ENCODE data around the gene ST8SIA5. TPM values are rescaled to one million over a fixed set of nuclear protein-coding genes. Genes with fewer than 3 reads are reported as not detected.
A peak's percentile ranks its signal among the peaks of the same experiment; 100 is the strongest.

Gene ST8SIA5
- total and polyA plus RNA-seq, 8 donors: 0.09 to 0.43 (median 0.27) TPM

- Histone ChIP-seq H3K4me3 (no peak overlapping the region), H3K27ac (no peak overlapping the region)
- ATAC-seq: no peak
Observed at GRCh38 chr18:46628206-46628605, 128.6 kb downstream of the ST8SIA5 start.

DNA sequence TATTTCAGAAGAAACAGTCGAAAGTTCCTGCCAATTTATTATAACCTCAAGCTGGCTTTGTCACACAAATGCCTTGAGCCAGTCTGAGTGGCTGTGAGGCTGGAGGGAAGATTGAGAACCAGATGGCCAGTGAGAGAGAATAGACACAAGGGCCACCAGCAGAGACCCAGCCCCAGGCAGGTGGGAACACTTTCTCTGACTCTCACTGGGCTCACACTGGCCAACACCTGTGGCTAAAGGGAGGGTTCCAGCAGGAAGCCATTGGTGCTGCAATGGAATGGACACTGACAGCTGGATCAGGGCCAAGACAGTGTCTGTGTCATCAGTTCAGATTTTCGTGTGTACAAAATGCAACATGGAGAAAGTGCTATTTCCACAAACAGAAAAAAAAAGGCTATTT is 129.7 kb downstream of the ST8SIA5 start:
- ATAC-seq (no peak), DNase-seq (no peak)
- H3K27me3 ChIP-seq: peaks cover 0 to 4% of the 10 kb centered on the region in 2 donors
- TF ChIP-seq, protein P1, sequence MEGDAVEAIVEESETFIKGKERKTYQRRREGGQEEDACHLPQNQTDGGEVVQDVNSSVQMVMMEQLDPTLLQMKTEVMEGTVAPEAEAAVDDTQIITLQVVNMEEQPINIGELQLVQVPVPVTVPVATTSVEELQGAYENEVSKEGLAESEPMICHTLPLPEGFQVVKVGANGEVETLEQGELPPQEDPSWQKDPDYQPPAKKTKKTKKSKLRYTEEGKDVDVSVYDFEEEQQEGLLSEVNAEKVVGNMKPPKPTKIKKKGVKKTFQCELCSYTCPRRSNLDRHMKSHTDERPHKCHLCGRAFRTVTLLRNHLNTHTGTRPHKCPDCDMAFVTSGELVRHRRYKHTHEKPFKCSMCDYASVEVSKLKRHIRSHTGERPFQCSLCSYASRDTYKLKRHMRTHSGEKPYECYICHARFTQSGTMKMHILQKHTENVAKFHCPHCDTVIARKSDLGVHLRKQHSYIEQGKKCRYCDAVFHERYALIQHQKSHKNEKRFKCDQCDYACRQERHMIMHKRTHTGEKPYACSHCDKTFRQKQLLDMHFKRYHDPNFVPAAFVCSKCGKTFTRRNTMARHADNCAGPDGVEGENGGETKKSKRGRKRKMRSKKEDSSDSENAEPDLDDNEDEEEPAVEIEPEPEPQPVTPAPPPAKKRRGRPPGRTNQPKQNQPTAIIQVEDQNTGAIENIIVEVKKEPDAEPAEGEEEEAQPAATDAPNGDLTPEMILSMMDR (IDR thresholded peaks at IDR 0.05): no peak
- H3K27ac ChIP-seq: no peak overlapping the region
- H3K36me3 ChIP-seq: no peaks in the 10 kb centered on the region
- H3K4me1 ChIP-seq: peaks cover 0 to 9% of the 10 kb centered on the region in 2 donors
- H3K9me3 ChIP-seq: no peaks in the 10 kb centered on the region
- no peak overlapping the region for H3K4me3 ChIP-seq
- intact Hi-C loops (cut with DNase I): loop anchor here in 1 of 2 donors (10.0 kb wide), 1 partner anchor 342 kb away; no protein-coding TSS in a partner anchor

More at GRCh38 chr18:46628206-46628605, 128.6 kb downstream of the ST8SIA5 start:
- TF ChIP-seq, protein P1 (IDR thresholded peaks at IDR 0.05): no peak
- DNase-seq: no peak
- Histone ChIP-seq H3K27me3 (peaks cover 0 to 4% of the 10 kb centered on the region in 2 donors), H3K36me3 (no peaks in the 10 kb centered on the region), H3K9me3 (no peaks in the 10 kb centered on the region), H3K4me1 (peaks cover 0 to 9% of the 10 kb centered on the region in 2 donors)
- intact Hi-C loops (cut with DNase I): loop anchor here in 1 of 2 donors (10.0 kb wide), 1 partner anchor 343 kb away; no protein-coding TSS in a partner anchor

- TF ChIP-seq, protein P1 (IDR thresholded peaks at IDR 0.05): no peak
- Histone ChIP-seq H3K4me1 (peaks cover 0 to 9% of the 10 kb centered on the region in 2 donors), H3K4me3 (no peak overlapping the region), H3K36me3 (no peaks in the 10 kb centered on the region), H3K27me3 (peaks cover 0 to 4% of the 10 kb centered on the region in 2 donors), H3K27ac (no peak overlapping the region), H3K9me3 (no peaks in the 10 kb centered on the region)
- intact Hi-C loops (cut with DNase I): loop anchor here in 1 of 2 donors (10.0 kb wide), 1 partner anchor 340 kb away; no protein-coding TSS in a partner anchor
- DNase-seq: no peak
- ATAC-seq: no peak
Observed at GRCh38 chr18:46625069-46625468, 131.8 kb downstream of the ST8SIA5 start.

GRCh38 chr18:46624127-46624526 is 132.7 kb downstream of the ST8SIA5 start:
- Histone ChIP-seq H3K4me1 (peaks cover 0 to 9% of the 10 kb centered on the region in 2 donors), H3K36me3 (no peaks in the 10 kb centered on the region), H3K27ac (no peak overlapping the region), H3K4me3 (no peak overlapping the region), H3K27me3 (peaks cover 0 to 4% of the 10 kb centered on the region in 2 donors), H3K9me3 (no peaks in the 10 kb centered on the region)
- intact Hi-C loops (cut with DNase I): loop anchor here in 1 of 2 donors (5.0 to 10.0 kb wide), 2 partner anchors 67 to 339 kb away; no protein-coding TSS in a partner anchor
- no peak for ATAC-seq
- TF ChIP-seq, protein P1 (IDR thresholded peaks at IDR 0.05): no peak
- DNase-seq: no peak

DNA sequence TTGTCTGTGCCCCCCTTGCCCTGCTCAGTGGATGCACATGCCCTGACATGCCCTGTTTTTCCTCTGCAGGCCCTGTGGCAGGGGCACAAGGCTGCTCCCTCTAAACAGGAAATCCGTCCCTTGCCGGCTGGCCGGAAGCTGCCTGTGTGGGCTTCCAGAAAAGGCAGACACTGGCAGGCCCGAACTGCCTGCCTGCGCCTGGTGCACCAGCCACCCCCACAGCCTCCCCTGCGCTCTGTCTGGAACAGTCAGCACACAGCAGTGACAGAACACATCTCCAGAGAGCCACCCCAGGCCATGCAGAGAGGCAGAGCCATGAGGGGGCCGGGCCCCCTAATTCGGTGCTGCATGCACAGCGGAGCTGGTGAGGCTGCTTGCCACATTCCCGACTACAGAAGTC is 133.3 kb downstream of the ST8SIA5 start:
- Histone ChIP-seq H3K4me3 (no peak overlapping the region), H3K9me3 (no peaks in the 10 kb centered on the region), H3K27me3 (peaks cover 0 to 4% of the 10 kb centered on the region in 2 donors), H3K36me3 (no peaks in the 10 kb centered on the region), H3K4me1 (peaks cover 0 to 9% of the 10 kb centered on the region in 2 donors), H3K27ac (no peak overlapping the region)
- intact Hi-C loops (cut with DNase I): loop anchor here in 1 of 2 donors (5.0 to 10.0 kb wide), 2 partner anchors 66 to 339 kb away; no protein-coding TSS in a partner anchor
- TF ChIP-seq, protein P1 (IDR thresholded peaks at IDR 0.05): no peak
- ATAC-seq (peak; percentile 29), DNase-seq (no peak)
